GM18519 (cell line): ENCODE measurements around the gene MAP3K20.
"Not testable (repeated sequence)": the region's sequence is repeated elsewhere in the genome, so short reads cannot be mapped to it uniquely, and the experiment has no call there.

Source experiments
- ATAC-seq: cut with Tn5 transposase; IDR thresholded peaks from one replicate; pipeline ENCODE4 v1.9.1; 2021; ENCODE audit warnings: mild to moderate bottlenecking, moderate library complexity; ENCODE audit not compliant: unreplicated experiment, low FRiP score

The MAP3K20 gene

GRCh38 chr2:173117678-173118077 is 42.0 kb downstream of the MAP3K20 start:
- no peak for ATAC-seq

- no peak for ATAC-seq
These were observed 42.7 kb downstream of the MAP3K20 start for GRCh38 chr2:173118395-173118794.

GRCh38 chr2:173119069-173119807 is 43.6 kb downstream of the MAP3K20 start:
- no peak for ATAC-seq

GRCh38 chr2:173119944-173120343 is 44.3 kb downstream of the MAP3K20 start:
- no peak for ATAC-seq

GRCh38 chr2:173122936-173123335 is 47.3 kb downstream of the MAP3K20 start:
- ATAC-seq = no peak

- ATAC-seq = no peak
These were observed 48.8 kb downstream of the MAP3K20 start for GRCh38 chr2:173124441-173124840.

- ATAC-seq = no peak
These were observed 51.2 kb downstream of the MAP3K20 start for GRCh38 chr2:173126819-173127218.

GRCh38 chr2:173128132-173128531 is 52.5 kb downstream of the MAP3K20 start:
- ATAC-seq = not testable (repeated sequence)

- ATAC-seq = no peak
These were observed 55.1 kb downstream of the MAP3K20 start for GRCh38 chr2:173130496-173131465.

GRCh38 chr2:173132531-173132930 is 56.9 kb downstream of the MAP3K20 start:
- ATAC-seq = no peak

GRCh38 chr2:173134703-173135102 is 59.1 kb downstream of the MAP3K20 start:
- no peak for ATAC-seq

- ATAC-seq = no peak
These were observed 60.4 kb downstream of the MAP3K20 start for GRCh38 chr2:173136067-173136466.

GRCh38 chr2:173136599-173136998 is 61.0 kb downstream of the MAP3K20 start:
- ATAC-seq = no peak

- ATAC-seq = no peak
These were observed 62.0 kb downstream of the MAP3K20 start for GRCh38 chr2:173137610-173138009.

GRCh38 chr2:173138962-173139361 is 63.3 kb downstream of the MAP3K20 start:
- no peak for ATAC-seq

- ATAC-seq = no peak
These were observed 66.0 kb downstream of the MAP3K20 start for GRCh38 chr2:173141666-173142065.

- ATAC-seq = no peak
These were observed 69.8 kb downstream of the MAP3K20 start for GRCh38 chr2:173145454-173145853.

GRCh38 chr2:173146590-173146989 is 70.9 kb downstream of the MAP3K20 start:
- ATAC-seq = no peak

GRCh38 chr2:173148520-173148919 is 72.9 kb downstream of the MAP3K20 start:
- no peak for ATAC-seq

GRCh38 chr2:173149491-173149890 is 73.8 kb downstream of the MAP3K20 start:
- no peak for ATAC-seq

GRCh38 chr2:173150087-173150486 is 74.4 kb downstream of the MAP3K20 start:
- ATAC-seq = no peak
